Urothelium cell line (cell line): Measurements from ENCODE around the gene PAQR8.
"Not testable (repeated sequence)": the region's sequence is repeated elsewhere in the genome, so short reads cannot be mapped to it uniquely, and the experiment has no call there.

Experiments
- DNase-seq: peaks from one replicate; pipeline ENCODE4 v3.0.0; 2011; ENCODE audit warnings: low spot score, mixed read lengths
- FAIRE-seq: peaks from 2 replicates; lab custom pipeline; 2011; peaks lifted over from hg19 to GRCh38; lab: Jason Lieb, UNC

PAQR8 gene

DNA sequence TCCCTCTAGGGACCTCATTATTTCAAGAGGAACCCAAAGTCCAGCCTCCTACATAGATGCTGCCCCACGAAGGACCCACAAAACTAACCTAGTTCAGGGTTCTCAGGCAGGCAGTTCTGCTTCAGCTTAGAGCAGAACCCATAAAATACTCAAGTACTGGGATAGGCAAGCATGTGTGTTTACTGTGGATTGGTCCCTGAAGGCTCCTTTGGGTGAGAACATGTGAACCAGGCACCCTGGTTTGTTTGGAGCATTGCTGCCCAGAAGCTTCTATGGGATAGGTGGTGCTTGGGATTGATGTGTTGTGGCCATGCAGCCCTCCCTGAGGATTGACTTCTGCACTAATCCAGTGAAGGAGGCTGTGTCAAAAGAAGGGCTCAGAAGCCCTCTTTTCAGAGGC is 43.3 kb downstream of the PAQR8 start:
- FAIRE-seq (no peak), DNase-seq (no peak)

DNA sequence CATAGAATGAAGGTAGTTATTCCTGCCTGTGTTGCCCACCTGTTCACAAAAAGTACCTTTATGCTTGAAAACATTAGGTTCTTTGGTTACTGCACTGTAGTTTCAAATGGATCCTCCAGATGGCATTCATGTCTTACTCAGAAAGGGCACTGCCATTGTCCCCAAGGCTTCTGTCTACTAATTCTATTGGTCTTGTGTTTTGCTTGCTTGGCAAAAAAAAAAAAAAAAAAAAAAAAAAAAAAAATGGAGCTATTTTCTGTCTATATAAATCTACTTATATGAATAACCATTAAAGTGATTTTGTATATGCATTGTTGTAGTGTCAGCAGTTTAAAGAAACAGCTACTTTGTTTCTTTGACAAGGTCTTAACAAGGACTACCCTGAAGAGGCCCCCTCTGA is 45.5 kb downstream of the PAQR8 start:
- DNase-seq (peak; percentile 56), FAIRE-seq (no peak)

DNA sequence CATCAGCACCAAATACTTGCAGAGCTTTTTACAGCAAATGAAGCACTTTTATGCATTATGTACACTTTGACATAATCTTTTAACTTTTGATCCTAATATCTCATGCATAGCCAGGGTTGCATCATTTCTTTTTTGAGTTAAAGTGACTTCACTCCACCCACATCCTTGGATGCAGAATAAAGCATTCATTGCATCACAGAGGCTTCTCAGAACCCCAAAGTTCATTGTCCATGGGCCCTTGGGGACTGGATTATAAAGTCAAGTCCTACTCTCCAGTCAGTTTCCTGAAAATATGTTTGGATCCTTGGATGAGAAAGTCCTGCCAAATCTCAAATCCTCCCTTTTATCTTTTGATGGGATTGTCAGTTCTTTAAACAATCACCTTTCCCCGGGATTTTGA is 47.5 kb downstream of the PAQR8 start:
- FAIRE-seq = no peak
- no peak for DNase-seq

DNA sequence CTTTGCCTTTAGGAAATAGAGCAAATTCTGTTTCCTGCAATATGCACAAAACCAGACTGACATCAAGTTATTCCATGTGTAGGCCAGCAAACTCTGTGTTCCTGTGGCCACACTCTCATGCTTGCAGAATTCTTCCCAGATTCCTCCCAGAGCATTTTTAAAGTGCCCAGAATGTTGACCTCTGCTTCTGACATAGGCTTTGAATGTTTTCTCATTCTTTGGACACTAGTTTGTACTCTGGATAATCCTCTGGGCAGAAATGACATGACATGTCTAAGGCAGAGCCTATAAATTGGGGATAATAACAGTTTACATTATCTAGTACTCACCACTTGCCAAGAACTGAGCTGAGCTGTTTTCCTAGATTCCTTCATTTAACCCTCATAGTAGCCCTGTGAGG is 49.0 kb downstream of the PAQR8 start:
- no peak for FAIRE-seq
- no peak for DNase-seq

DNA sequence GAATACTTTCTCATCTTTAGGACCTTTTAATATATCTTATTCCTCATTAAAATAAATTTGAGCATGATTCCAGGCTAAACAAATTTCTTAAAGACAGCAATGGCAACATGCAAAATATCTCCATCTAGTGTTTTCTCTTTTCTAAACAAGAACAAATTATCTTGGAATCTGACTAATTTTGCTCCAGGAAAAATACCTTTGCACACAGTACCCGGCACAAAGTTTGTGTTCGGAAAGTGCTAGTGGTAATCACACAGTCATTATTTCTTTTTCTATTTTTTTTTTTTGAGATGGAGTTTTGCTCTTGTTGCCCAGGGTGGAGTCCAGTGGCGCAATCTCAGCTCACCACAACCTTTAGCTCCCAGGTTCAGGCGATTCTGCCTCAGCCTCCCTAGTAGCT is 50.0 kb downstream of the PAQR8 start:
- FAIRE-seq = no peak
- no peak for DNase-seq

DNA sequence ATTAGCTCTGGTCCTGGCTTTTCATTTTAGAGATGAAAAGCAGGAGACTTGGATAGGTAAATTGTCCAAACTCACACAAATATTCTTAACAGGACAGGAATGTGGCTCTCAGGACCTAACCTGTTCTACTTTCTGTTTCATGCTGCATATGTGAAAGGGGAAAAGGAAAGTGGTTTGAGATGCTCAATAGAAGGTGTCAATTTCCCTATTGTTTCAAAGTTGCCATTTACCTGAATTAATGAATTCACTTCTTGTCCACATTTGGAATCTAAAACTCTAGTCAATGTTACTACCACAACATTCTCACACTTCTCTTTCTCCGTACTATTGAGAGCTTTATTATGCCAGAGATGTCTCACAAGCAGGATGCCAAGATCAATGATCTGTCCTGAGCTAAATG is 53.4 kb downstream of the PAQR8 start:
- FAIRE-seq = no peak
- no peak for DNase-seq

DNA sequence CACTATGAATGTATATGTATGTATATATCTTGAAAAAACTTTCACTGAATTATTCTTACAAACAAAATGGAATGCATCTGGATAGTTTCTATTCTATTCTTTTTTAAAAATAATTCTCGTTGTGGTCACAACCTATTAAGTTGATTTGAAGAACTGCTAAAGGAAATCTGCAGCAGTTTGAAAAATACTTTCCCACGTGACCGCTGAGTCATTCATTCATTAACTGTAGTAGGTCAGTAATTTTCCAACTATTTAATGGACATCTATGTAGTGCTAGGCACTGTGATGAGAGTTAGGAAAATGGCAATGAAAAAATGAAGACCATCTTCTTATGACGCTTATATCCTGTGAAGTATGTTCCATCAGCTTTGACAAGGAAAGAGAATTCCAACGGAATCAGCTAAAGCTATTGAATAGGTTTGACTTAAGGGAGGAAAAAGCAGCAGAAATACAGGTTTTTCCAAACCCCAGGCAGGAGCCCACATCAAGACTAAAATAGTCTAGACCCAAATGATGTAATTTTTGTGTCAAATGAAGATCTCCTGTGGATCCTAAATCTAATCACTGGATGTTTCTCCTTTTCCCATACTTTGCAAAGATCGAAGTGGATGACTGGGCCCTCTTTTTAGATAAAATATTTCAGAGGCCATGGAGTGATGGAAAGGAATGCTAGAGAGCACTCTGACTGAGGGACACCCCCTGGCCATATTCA is 54.1 kb downstream of the PAQR8 start:
- DNase-seq (no peak), FAIRE-seq (no peak)

DNA sequence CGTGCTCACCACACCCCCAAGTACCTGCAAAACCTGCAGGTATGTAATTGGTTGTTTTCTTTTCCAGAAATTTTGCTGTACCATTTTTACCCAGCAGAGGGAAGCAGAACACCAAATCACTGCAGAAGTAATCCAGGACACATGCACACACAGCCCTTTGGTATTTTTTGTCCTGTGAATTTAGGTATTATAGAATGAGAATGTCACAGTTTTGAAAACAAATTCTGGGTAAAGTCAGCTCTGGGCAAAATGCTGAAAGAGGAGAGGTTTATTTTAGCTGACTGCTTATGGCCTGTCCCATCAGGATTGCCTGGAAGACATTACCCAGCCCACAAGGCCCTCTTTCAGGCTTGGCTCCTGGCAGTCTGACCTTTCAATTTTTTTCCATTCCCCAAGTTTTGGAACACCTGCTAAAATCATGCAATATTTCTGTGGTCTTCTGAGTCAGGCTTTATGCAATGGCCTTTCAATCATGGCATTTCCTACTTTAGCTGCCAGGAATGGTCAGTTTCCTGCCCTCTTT is 54.7 kb downstream of the PAQR8 start:
- no peak for FAIRE-seq
- DNase-seq = peak; percentile 71

DNA sequence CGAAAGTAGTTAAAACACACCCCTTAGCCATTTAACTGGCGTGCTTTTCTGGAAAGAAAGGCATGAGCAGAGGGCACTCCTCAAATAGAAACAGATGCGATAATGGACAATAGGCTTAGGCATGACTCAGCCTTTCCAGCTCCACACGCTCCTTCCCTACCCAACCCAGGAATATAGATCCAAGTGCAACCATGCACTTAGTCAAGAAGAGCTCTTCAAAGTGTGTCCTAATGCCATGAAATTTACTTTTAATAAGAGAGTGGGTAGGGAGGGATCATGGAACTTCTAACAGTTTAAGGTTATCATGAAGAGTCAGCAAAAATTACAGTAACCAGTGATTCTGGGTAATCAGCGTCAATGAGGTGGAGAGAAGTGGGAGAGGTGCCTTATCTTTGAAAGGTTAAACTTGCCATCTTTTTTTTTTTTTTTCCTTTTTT is 55.7 kb downstream of the PAQR8 start:
- FAIRE-seq = no peak
- peak; percentile 54 for DNase-seq

DNA sequence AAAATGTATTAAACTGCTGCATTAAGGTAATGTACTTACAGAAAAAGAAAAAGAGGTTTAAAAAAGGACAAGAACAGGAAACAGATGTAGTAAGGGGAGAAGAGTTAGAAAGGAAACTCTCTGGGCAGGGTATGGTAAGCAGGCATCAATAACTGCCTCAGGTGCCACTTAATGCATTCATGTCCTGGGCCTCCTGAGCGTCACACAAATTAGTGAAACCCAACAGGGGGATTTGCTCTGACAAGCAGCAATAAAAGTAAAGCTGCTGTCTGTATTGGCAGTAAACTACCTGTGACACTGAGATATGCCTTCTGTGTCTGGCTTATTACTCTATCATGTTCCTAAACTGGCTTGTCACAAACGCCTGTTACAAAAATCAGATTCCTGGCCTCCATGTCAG is 56.7 kb downstream of the PAQR8 start:
- no peak for FAIRE-seq

DNA sequence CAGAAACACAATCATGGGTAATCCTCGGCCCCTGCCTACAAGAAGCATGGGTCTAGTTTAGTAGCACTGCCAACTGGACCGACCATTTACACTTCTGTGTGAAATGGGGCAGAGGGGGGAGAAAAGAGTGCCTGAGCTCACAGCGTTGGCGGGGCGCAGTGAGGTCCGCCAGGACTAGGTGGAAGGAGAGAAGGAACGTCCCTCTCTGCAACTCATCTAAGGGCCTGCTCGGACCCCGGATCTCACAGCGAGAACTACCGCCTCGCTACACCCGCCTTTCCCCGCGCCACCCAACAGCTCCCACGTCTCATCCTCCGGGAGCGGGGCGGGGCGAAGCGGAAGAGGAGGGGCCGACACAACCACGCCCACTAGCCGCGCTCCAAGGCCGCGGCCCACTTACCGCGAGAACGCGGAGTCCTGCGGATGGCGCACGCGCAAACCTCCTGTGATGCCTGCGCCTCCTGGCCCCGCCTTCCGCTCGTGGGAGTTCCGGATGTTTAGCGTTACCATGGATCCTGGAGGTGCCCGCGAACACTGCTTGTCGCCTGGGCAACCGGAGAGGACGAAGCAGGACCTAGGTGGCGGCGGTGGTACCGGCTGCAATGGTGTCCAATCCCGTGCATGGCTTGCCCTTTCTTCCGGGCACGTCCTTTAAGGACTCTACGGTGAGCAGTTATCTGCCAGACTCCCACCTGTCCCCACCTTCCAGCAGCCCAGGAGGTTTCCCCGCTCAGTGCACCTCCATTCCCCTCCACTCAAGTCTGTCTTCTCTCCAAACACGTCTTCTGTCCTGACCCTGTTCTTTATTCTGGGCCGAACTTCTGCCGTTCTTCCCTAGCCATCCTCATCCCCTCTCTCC is 58.1 kb downstream of the PAQR8 start, which contains the start of gene EFHC1:
Gene EFHC1, plus strand, starts transcription at position 534 of the 859 bp plus-strand sequence. Its CDS starts 69 bp downstream, at position 603.
- peak; percentile 99 for DNase-seq
- FAIRE-seq = peak; percentile 94

More for the DNA sequence above, 56.7 kb downstream of the PAQR8 start:
- DNase-seq = no peak

DNA sequence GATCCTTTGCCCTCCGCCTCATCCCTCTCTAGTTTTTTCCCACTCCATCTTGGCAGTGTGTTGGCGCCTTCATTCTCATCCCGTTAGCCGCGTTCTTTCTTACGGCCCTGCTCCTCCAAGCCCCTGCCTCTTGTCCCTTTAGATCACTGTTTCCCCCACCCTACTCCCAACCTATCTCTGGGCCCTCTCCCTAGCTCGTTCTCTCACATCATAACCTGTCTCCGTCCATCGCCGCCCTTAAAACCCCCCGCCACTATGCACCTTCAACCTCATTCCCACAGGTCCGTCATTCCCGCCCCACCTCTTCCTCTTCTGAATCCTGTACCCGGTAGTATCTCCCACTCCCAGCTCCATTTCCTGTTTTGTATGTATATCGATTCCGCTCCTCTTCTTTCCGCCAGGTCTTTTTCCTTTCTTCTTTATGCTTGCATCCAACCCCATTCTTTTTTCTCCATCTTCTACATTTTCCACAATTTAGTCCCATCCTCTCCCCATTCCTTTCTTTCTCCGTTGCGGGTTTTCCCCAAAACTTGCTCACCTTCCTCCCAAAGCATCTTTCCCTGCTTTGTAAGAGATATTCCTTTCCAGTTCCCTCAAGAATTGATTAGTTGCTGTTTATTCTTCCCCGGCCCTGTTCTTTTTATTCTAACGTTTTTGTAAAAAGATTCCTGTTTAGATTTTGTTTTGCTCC is 58.9 kb downstream of the PAQR8 start:
- DNase-seq = peak; percentile 50
- FAIRE-seq = no peak

DNA sequence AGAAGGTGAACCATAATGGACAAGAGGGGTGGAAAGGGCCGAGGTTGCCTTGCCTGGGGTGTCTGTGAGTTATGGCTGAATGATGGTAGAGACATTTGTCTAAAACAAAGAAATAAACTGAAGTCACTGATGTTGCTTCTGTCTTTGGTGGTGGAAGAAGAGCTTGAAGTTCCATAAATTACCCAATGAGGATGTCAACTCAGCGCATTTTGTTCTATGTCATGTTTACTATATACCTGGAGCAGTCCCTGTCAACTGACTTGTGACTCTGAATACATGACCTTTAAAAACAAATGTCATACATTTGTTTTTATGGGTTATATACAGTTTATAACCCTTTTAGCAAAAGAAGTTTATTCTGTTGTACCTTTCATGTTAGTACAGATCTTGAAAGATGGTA is 60.2 kb downstream of the PAQR8 start:
- DNase-seq = no peak

DNA sequence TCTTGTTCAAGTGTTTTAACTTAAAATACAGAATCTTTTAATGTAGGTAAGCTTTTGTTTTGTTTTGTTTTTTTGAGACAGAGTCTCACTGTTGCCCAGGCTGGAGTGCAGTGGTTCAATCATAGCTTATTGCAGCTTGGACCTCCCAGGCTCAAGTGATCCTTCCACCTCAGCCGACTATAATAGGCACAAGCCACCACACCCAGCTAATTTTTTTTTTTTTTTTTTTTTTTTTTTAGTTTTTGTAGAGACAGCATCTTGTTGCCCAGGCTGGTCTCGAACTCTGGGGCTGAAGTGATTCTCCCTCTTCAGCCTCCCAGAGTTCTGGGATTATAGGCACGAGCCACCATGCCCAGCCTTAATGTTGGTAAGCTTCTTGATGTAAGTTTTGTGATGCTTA is 61.5 kb downstream of the PAQR8 start:
- no peak for FAIRE-seq

More for the DNA sequence above, 60.2 kb downstream of the PAQR8 start:
- FAIRE-seq = no peak

DNA sequence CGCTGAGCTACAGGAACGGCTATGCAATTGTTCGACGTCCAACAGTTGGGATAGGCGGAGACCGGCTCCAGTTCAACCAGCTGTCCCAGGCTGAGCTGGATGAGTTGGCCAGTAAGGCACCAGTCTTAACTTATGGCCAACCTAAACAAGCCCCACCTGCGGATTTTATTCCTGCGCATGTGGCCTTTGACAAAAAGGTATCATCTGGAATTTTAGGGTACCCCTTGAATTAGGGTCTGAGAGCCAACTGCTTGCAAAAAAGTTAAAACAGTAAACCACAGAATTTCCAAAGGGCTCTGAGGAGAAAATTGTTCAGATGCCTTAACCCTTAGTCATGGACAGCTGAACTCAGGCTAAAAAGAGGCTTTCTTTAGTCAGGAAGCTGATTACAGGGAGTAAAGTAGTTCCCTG is 62.0 kb downstream of the PAQR8 start:
- DNase-seq = peak; percentile 82

More for the DNA sequence above, 61.5 kb downstream of the PAQR8 start:
- no peak for DNase-seq

DNA sequence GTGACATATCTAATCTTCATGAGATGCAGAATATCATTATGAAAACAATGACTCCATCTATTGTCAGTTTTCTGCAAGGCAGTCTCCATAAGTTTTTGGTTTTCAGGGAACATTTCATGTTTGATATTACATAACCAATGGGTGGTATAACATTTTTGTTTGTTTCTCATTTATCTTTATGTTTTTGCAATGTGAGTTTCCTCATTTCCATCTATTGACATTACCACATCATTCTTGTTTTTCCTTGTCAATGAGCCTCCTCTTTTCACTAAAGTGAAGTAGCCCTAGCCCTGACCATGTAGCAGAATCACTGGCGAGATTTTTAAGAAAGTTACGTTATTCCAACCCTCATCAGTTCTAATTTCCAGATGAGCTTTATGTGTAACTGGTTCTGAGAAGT is 62.6 kb downstream of the PAQR8 start:
- no peak for DNase-seq
- no peak for FAIRE-seq

More for the DNA sequence above, 62.0 kb downstream of the PAQR8 start:
- no peak for FAIRE-seq

DNA sequence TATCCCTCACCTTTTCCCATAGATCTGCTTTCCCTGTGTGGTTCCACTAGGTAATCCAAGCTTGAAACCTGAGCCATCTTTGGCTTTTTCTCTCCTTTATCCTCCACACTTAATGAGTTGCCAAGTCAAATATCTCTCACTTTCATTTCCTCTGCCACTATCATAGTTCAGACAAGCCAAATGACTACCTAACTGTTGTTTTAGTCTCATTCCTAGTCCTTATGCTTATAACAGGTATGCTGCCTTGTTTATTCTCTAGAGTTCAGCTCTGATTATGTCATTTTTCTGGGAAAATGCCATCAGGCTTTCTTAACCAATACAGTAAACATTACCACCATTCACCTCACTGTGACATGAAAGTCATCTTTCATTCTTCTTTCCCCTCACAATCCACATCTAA is 64.7 kb downstream of the PAQR8 start:
- FAIRE-seq (no peak), DNase-seq (no peak)

DNA sequence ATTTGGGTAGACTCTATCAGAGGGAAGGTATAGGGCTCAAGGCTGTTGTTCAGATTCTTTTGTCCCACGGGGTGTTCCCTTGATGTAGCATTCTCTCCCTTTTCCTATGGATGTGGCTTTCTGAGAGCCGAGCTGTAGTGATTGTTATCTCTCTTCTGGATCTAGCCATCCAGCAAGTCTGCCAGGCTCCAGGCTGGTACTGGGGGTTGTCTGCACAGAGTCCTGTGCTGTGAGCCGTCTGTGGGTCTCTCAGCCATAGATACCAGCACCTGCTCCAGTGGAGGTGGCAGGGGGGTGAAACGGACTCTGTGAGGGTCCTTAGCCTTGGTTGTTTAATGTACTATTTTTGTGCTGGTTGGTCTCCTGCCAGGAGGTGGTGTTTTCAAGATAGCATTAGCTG is 71.3 kb downstream of the PAQR8 start:
- DNase-seq, FAIRE-seq: not testable (repeated sequence)

DNA sequence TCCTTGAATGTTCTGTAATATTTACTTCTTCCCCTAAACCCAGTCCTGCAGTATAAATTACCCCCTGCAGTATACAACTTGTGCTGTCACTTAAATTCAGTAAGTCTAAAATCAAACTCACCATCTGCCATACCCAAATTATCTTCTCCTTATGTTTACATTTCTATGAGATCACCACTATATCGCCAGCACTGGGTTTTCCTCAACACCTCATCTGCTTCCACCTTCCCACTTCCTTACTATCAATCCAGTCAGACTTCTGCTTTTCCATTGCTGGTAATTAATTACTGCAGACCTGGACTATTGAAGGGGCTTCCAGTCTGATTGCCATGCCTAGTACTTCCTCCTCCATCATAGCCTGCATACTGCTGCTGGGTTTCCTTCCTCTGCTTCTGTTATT is 73.4 kb downstream of the PAQR8 start:
- no peak for FAIRE-seq

DNA sequence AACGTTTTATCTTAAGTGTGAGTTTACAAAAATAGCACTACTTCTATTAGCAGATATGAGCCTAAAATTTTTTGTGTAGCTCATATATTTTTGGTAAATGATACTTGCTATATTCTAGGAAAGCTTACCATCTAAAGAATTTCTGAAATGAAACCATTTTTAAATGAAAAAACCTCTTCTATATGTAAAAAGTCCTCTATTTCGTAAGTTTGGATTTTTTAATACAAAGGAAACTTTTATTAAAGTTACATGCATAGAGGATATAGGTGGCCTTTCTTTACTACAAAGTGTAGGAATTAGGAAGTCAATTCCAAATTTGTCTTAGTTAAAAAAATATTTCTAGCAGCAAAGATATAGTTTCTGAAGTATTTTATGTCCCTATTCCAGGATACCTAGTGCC is 77.0 kb downstream of the PAQR8 start:
- FAIRE-seq (no peak), DNase-seq (no peak)

More for the DNA sequence above, 73.4 kb downstream of the PAQR8 start:
- DNase-seq = no peak

DNA sequence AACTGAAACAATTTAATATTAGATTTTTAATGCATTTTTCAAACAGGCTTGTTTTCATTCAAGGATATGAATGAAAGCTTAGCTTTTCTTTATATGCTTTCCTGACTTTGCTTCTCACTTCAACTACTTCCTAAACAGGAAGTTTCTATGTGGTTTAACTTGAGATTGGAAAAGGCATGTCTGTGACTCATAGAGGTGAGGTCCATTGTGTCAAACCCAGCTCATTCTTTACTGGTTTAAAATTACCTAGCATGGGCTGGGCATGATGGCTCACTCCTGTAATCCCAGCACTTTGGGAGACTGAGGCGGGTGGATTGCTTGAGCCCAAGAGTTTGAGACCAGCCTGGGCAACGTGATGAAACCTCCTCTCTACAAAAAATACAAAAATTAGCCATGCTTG is 92.6 kb downstream of the PAQR8 start:
- FAIRE-seq = no peak
- DNase-seq = peak; percentile 65
